ENCODE measurements around the gene PRMT6.

DNA sequence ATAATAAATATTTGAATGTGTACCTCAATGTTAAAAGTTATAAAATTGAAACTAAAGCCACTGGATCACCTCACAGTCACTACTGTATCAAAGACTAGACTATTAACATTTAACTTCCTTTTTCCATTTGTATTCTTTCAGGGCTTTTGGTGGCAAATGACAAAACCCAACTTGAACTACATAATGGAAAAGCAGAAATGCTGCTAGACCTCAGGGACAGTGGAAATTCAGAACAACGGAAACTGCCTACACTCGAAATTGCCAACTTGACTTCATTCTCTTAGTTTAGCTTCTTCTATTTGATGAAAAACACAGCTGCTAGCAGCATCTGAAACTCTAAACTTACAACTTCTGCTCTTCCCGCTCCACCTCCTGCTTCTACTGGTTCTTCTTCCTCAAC, 49.4 kb downstream of the PRMT6 start:
- TF ChIP-seq SUZ12 (IDR thresholded peaks at IDR 0.05) (no peak), FOXK2 (IDR thresholded peaks at IDR 0.05) (no peak), L3MBTL2 (conservative IDR thresholded peaks at IDR 0.05) (no peak), NFRKB (IDR thresholded peaks at IDR 0.05) (no peak), FOXM1 (IDR thresholded peaks at IDR 0.05; ENCODE audit: borderline replicate concordance) (no peak), HDGF (IDR thresholded peaks at IDR 0.05; ENCODE audit: borderline replicate concordance) (no peak), TARDBP (IDR thresholded peaks at IDR 0.05) (no peak), SP1 (IDR thresholded peaks at IDR 0.05) (no peak), ELF4 (IDR thresholded peaks at IDR 0.05) (no peak), BHLHE40 (IDR thresholded peaks at IDR 0.05; ENCODE audit: borderline replicate concordance) (no peak), ZNF384 (IDR thresholded peaks at IDR 0.05) (no peak), FOXA1 (IDR thresholded peaks at IDR 0.05) (no peak), LEF1 (IDR thresholded peaks at IDR 0.05; ENCODE audit: borderline replicate concordance) (no peak)
- TF ChIP-seq, protein P1, sequence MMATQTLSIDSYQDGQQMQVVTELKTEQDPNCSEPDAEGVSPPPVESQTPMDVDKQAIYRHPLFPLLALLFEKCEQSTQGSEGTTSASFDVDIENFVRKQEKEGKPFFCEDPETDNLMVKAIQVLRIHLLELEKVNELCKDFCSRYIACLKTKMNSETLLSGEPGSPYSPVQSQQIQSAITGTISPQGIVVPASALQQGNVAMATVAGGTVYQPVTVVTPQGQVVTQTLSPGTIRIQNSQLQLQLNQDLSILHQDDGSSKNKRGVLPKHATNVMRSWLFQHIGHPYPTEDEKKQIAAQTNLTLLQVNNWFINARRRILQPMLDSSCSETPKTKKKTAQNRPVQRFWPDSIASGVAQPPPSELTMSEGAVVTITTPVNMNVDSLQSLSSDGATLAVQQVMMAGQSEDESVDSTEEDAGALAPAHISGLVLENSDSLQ (IDR thresholded peaks at IDR 0.05): no peak
